ENCODE data around the gene RAD52.

- TF ChIP-seq, protein P1, sequence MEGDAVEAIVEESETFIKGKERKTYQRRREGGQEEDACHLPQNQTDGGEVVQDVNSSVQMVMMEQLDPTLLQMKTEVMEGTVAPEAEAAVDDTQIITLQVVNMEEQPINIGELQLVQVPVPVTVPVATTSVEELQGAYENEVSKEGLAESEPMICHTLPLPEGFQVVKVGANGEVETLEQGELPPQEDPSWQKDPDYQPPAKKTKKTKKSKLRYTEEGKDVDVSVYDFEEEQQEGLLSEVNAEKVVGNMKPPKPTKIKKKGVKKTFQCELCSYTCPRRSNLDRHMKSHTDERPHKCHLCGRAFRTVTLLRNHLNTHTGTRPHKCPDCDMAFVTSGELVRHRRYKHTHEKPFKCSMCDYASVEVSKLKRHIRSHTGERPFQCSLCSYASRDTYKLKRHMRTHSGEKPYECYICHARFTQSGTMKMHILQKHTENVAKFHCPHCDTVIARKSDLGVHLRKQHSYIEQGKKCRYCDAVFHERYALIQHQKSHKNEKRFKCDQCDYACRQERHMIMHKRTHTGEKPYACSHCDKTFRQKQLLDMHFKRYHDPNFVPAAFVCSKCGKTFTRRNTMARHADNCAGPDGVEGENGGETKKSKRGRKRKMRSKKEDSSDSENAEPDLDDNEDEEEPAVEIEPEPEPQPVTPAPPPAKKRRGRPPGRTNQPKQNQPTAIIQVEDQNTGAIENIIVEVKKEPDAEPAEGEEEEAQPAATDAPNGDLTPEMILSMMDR (conservative IDR thresholded peaks at IDR 0.05): no peak
- no peak for TF ChIP-seq ZFX (IDR thresholded peaks at IDR 0.05)
Measured at GRCh38 chr12:862303-862911, 87.1 kb downstream of the RAD52 start.
